ENCODE data around the gene NPW. TPM values are rescaled to one million over a fixed set of nuclear protein-coding genes. Genes with fewer than 3 reads are reported as not detected.

Gene NPW
- total RNA-seq, result not detected

DNA sequence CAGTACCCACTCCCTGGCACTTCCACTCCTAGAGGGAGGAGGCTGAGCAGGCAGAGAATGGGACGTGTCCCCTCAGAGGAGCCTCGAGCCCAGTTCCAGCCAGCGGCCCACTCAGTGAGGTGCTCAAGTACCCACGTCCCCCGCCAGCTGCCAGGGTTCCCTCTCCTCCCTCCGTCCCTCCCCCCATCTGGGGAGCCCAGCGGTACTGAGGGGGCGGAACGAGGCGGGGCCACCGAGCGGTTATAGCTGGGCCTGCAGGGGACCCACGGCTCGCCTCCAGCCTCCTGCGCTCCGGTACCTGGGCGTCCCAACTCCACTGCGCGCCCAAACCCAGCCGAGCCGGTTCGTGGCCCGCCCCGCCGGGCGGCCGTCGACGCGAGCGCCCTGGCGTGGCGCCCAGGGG lies at the start of gene NPW:
Gene NPW (plus strand): TSS at position 268 of the 403 bp plus-strand sequence.
- no peak for DNase-seq (ENCODE audit: low spot score in 2 of 2)
- Histone ChIP-seq H3K27me3 (peaks cover 8 to 20% of the 10 kb centered on the region in 2 donors), H3K4me3 (peak within 1 kb of the TSS in 2 of 3 donors; percentile 22 to 55), H3K4me1 (peaks cover 7% of the 10 kb centered on the region in 2 donors), H3K27ac (no peak within 1 kb of the TSS), H3K36me3 (no peaks in the 10 kb centered on the region), H3K9me3 (no peaks in the 10 kb centered on the region)
- TF ChIP-seq POLR2A (IDR thresholded peaks at IDR 0.05), result no peak
- no peak for TF ChIP-seq POLR2AphosphoS5 (IDR thresholded peaks at IDR 0.05)
- TF ChIP-seq, protein P1, sequence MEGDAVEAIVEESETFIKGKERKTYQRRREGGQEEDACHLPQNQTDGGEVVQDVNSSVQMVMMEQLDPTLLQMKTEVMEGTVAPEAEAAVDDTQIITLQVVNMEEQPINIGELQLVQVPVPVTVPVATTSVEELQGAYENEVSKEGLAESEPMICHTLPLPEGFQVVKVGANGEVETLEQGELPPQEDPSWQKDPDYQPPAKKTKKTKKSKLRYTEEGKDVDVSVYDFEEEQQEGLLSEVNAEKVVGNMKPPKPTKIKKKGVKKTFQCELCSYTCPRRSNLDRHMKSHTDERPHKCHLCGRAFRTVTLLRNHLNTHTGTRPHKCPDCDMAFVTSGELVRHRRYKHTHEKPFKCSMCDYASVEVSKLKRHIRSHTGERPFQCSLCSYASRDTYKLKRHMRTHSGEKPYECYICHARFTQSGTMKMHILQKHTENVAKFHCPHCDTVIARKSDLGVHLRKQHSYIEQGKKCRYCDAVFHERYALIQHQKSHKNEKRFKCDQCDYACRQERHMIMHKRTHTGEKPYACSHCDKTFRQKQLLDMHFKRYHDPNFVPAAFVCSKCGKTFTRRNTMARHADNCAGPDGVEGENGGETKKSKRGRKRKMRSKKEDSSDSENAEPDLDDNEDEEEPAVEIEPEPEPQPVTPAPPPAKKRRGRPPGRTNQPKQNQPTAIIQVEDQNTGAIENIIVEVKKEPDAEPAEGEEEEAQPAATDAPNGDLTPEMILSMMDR (IDR thresholded peaks at IDR 0.05), result no peak
- intact Hi-C loops (cut with DNase I; ENCODE audit: low total_unique reads), result no loop called here

DNA sequence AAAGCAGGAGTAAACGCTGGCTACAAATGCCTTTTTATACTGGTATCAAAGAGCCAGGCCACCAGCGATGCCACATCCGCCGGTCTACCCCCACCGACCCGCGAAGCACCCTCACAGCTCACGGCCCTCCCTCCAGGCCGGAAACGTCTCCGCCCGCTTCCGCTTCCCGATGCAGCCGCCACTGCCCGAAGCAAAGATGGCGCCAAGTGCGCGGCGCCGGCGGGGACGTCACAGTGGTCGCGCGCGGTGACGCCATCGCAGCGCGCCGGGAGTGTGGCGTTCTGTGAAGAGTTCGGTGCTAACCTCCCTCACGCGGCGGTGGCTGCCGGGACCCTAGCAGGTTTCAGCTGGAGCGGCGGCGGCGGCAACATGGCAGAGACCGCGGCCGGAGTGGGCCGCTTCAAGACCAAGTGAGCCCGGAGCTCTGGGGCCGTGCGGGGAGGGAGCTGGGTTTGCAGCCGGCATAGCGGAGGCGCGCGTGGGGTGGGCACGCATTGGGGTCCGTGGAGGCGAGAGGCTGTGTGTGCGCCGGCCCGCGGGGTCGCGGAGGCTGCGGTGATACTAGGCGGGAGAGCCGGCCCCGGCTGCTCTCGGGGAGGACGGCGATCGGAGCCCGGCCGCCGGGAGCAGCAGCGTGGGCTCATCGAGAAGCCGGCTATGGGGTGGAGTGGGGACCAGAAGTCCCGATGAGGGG lies 47.6 kb upstream of the NPW start, which contains the start of gene TBL3:
Gene TBL3 (plus strand): TSS at position 258 of the 694 bp plus-strand sequence. CDS start 112 bp downstream, at position 370.
- Histone ChIP-seq H3K4me1 (peaks cover 10 to 12% of the 10 kb centered on the region in 2 donors), H3K27me3 (no peaks in the 10 kb centered on the region), H3K36me3 (peaks cover 5% of the 10 kb centered on the region), H3K27ac (peak within 1 kb of the TSS; percentile 86 to 94), H3K9me3 (no peaks in the 10 kb centered on the region), H3K4me3 (peak within 1 kb of the TSS; percentile 77 to 100 (median 98))
- peak; percentile 90 to 96 for DNase-seq (ENCODE audit: low spot score in 2 of 2)
- intact Hi-C loops (cut with DNase I; ENCODE audit: low total_unique reads), result no loop called here
- TF ChIP-seq POLR2AphosphoS5 (IDR thresholded peaks at IDR 0.05), result peak; percentile 99 to 100 (median 100)
- TF ChIP-seq POLR2A (IDR thresholded peaks at IDR 0.05), result peak; percentile 97
- TF ChIP-seq, protein P1 (IDR thresholded peaks at IDR 0.05), result peak in 1 of 3 donors; percentile 14

DNA sequence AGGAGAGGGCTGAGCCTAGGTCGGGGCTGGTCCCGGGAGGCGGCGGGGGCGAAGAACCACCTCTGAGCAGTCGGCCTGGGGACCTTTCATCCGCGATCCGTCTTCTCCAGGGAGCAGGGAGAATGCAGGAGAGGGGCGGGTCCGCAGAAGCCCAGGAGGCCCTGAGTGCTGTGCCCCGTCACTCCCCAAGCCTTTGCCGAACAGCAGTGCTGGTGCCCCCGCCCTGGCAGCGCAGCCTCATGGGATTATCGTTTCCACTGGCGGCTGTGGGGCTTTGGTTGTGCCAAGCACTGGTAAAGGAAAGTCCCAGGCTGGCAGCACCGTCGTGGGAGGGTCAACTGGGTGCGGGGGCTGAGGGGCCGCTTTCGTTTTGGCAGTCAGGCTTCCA lies 47.1 kb upstream of the NPW start:
- peaks cover 10 to 12% of the 10 kb centered on the region in 2 donors for H3K4me1 ChIP-seq
- no peak for TF ChIP-seq POLR2AphosphoS5 (IDR thresholded peaks at IDR 0.05)
- TF ChIP-seq, protein P1 (IDR thresholded peaks at IDR 0.05), result no peak
- TF ChIP-seq POLR2A (IDR thresholded peaks at IDR 0.05), result no peak
- H3K27me3 ChIP-seq, result no peaks in the 10 kb centered on the region
- peak overlapping the region; percentile 77 to 100 (median 98) for H3K4me3 ChIP-seq
- H3K36me3 ChIP-seq, result peaks cover 5% of the 10 kb centered on the region
- intact Hi-C loops (cut with DNase I; ENCODE audit: low total_unique reads), result no loop called here
- DNase-seq (ENCODE audit: low spot score in 2 of 2), result no peak
- no peaks in the 10 kb centered on the region for H3K9me3 ChIP-seq
- H3K27ac ChIP-seq, result peak overlapping the region; percentile 86 to 94

DNA sequence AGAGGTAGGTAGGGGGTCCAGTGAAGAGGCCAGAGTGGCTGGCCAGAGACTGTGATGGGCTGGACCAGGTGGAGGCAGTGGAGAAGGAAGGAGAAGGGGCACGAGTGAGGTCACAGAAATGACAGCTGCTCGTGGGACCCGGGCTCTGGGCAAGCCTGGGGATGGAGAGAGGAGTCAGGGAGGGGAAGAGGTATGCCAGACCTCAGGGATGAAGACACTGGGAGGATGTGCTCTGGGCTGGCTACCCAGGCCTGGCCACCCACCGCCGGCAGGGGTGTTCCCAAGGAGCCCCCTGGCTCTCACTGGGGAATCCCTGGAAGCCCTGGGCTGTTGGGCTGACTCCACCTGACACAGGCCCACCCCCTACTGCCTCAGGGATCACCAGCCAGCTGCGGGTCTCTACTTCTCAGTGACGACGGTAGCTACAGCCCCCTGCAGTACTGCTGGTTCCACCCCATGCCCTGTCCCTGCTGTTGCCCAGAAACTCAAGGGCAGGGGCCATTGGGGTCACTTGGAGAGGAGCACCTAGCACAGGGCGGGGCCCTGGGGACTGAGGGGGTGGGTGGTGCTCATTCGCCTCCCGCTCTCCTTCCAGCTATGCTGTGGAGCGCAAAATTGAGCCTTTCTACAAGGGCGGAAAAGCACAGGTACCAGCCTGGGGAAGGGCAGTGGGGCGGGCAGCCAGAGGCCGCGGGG lies 46.0 kb upstream of the NPW start:
- peaks cover 10% of the 10 kb centered on the region for H3K36me3 ChIP-seq
- intact Hi-C loops (cut with DNase I; ENCODE audit: low total_unique reads), result no loop called here
- H3K27me3 ChIP-seq, result no peaks in the 10 kb centered on the region

More for the DNA sequence above, 46.0 kb upstream of the NPW start:
- H3K4me1 ChIP-seq, result peaks cover 10 to 12% of the 10 kb centered on the region in 2 donors
- H3K27ac ChIP-seq, result no peak overlapping the region
- H3K4me3 ChIP-seq, result no peak overlapping the region
- DNase-seq (ENCODE audit: low spot score in 2 of 2), result no peak
- TF ChIP-seq, protein P1 (IDR thresholded peaks at IDR 0.05), result no peak
- TF ChIP-seq POLR2AphosphoS5 (IDR thresholded peaks at IDR 0.05) (no peak), POLR2A (IDR thresholded peaks at IDR 0.05) (no peak)
- H3K9me3 ChIP-seq, result no peaks in the 10 kb centered on the region

All from breast epithelium (tissue), 4 donors.